DLD1 (cell line): Measurements from ENCODE around the gene SIAH3.

Experiments used
- in situ Hi-C: cut with HindIII; loops from 2 replicates; pipeline ENCODE4 v1.10.0; 2017; ENCODE audit warnings: low sequenced_read_pairs

The SIAH3 gene

GRCh38 chr13:45748941-45749759, 102.4 kb downstream of the SIAH3 start:
- in situ Hi-C loops, result no loop called here

DNA sequence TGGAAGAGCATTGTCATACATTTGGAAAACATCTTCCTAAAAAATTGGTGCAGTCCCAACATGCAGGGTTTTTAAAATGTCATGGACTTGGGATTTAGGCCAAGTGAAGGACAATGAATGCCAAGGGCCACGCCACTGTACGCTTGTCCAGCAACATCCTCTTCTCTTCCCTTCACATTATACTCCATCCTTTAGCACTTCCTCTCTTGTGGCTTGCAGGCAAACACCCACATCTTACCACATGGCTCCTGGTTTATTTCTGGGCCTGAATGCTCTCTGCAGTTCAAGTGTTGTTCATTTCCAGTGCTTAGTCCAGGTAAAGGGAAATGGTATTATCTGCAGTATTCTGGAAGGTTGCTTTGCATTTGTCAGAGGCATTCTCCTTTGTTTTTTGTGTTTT, 104.5 kb downstream of the SIAH3 start:
- in situ Hi-C loops, result no loop called here

DNA sequence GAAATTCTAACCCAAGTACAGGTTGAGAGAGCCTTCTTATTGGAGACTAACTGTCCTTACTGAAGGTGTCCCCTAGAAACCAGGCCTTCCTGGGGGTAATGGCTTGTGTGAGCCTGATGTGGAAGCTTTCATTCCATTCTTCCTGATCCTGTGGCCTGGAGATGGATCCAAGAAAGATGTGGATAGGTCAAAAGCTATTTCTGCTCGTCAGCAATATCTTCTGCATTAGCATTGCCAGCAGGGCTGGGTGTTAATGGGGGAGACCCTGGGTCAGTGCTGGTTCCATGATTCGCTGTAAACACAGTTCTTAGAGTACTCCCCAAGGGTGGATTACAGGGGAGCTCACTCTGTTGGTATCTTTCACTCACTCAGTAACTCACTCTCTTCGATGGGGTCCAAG, 106.6 kb downstream of the SIAH3 start:
- in situ Hi-C loops, result no loop called here

DNA sequence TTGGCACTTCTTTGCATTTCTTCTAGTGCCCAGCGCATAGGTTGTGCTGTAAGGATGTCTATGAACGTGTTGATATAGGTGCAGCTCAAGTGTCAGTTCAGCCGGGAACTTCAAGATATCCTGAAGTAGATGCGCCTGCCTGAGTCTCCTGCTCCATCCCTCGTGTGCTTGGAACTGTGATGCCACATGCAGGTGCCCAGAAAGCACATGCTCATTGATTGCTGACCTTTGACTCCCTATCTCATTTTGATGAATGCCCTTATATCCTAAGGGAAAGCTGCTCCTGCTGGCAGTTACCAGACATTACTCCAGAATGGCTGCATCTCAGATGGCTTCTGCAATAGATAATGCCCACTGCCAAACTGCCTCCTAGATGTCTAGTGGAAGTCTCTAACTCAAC, 108.6 kb downstream of the SIAH3 start:
- in situ Hi-C loops, result no loop called here

GRCh38 chr13:45737571-45738017, 114.0 kb downstream of the SIAH3 start:
- in situ Hi-C loops, result no loop called here

DNA sequence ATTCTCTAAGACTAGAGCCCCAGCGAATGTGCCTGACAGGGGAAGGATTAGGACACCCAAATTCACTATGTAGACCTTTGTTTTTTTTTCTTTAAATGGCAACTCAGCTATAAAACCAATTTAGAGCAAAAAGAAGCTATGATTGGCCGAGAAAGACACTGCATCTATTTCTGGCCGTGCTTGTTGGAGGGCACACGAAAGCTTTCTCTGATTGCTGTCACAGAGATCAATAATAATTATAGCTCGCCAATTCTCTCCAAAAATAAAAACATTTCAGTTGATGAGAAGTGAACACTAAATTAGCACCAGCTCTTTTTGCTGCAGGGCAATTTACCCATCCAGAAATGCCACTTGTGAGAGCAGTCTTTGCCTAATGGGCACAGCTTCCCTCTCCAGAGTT, 118.2 kb downstream of the SIAH3 start:
- in situ Hi-C loops, result no loop called here

DNA sequence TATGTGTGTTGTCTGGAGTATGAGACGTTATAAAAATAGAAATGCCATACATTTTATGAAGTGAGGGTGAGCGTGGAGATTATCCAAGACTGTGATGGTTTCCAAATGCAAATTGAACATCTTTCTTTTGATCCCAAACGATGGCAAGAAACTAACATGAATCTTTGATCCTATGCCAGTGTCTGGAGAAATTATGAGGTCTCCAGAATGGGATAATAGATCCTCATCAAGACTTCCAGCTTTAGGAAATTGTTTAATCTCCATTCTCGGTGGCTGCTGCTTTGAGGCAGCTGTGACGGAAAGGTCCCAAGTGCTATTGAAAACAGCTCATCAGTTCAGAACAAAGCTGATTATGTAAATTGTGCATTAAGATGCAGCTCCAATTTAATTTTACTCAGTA, 118.6 kb downstream of the SIAH3 start:
- in situ Hi-C loops, result no loop called here

DNA sequence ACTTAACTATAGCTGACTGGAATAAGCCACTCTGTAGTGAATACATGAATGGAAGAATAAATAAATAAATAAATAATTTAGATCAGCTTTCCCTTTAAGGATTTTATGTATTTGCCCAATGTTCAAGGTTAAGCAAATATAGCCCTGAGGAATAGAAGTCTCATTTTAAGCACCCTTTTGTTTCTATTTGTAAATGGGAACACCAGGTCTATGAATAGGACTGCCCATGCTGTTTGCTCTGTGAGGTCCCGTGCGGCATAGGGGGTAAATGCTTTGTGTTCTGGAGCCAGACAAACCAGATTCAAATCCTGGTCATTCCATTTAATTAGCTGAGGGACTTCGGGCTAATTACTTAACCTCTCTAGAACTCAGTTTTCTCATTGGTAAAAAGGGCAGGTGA, 120.1 kb downstream of the SIAH3 start:
- in situ Hi-C loops, result no loop called here

DNA sequence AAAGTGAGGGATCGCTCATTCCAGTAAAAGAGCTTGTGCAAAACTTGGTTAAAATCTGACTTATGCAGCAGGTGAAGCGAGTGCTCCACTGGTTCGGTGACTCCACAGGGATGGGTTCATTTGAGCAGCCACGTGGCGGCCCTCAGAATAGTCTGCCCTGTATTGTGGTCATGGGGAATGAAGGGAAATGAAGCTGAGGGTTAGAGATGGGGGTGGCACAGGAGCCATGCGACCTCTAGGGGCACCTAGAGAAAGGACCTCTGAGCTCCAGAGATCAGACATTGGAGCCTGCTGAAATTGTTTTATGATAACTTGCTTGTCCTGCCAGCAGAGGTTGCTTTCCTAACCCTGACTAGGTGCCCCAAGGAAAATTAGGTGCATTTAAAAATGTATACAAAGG, 122.8 kb downstream of the SIAH3 start:
- in situ Hi-C loops, result no loop called here
